ENCODE data around the gene BTNL8.

Gene BTNL8

DNA sequence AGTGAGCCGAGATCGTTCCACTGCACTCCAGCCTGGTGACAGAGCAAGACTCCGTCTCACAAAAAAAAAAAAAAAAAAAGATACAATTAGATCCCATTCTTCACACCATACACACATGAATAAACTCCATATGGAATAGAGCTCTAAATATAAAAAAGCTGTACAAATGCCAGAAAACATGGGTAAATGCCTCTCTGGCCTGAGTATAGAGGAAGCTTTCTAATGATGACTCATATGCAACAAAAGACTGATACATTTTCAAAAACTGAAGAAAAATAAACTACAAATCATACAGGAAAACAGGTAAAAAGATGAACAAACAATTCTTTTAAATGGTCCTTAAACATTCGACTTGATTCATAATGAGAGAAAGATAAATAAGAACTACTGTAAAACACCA is 46.5 kb upstream of the BTNL8 start:
- peaks cover 30% of the 10 kb centered on the region for H3K79me2 ChIP-seq (ENCODE audit: control insufficient read depth, low read length)
- peaks cover 17% of the 10 kb centered on the region; the same call in 1 of the 2 replicates for H3K9me3 ChIP-seq (ENCODE audit: control insufficient read depth, insufficient read depth, low read length)
- no peak for TF ChIP-seq CTCF (IDR thresholded peaks at IDR 0.05; ENCODE audit: low read depth, low read length, poor library complexity, severe bottlenecking)
- no peak for TF ChIP-seq EZH2phosphoT487 (IDR thresholded peaks at IDR 0.05; ENCODE audit: borderline replicate concordance, low read length)
- no peak overlapping the region for H3K4me3 ChIP-seq (ENCODE audit: low read length)
- no peaks in the 10 kb centered on the region for H3K4me1 ChIP-seq (ENCODE audit: control insufficient read depth, low read length)
- H3K36me3 ChIP-seq (ENCODE audit: control insufficient read depth, low read length), result peaks cover 80% of the 10 kb centered on the region
- no peaks in the 10 kb centered on the region for H3K9me2 ChIP-seq (replicated peaks; ENCODE audit: control insufficient read depth, low read length)
- peaks cover 3% of the 10 kb centered on the region; the same call in 1 of the 2 replicates for H3F3A ChIP-seq (ENCODE audit: control insufficient read depth, insufficient read depth)
- H3K27ac ChIP-seq (ENCODE audit: low read depth, low read length), result no peak overlapping the region
- no peaks in the 10 kb centered on the region for H3K27me3 ChIP-seq (ENCODE audit: control insufficient read depth, low read length)
- H4K20me1 ChIP-seq (ENCODE audit: control insufficient read depth, insufficient read depth, low read depth, low read length), result no peaks in the 10 kb centered on the region
- H3K4me2 ChIP-seq (ENCODE audit: low read length), result no peak overlapping the region

- Histone ChIP-seq H3K27me3 (ENCODE audit: control insufficient read depth, low read length) (no peaks in the 10 kb centered on the region), H3K4me2 (ENCODE audit: low read length) (no peak overlapping the region), H3K4me3 (ENCODE audit: low read length) (no peak overlapping the region), H4K20me1 (ENCODE audit: control insufficient read depth, insufficient read depth, low read depth, low read length) (no peaks in the 10 kb centered on the region), H3K9me3 (ENCODE audit: control insufficient read depth, insufficient read depth, low read length) (peaks cover 17% of the 10 kb centered on the region; the same call in 1 of the 2 replicates), H3K27ac (ENCODE audit: low read depth, low read length) (no peak overlapping the region), H3F3A (ENCODE audit: control insufficient read depth, insufficient read depth) (peaks cover 3% of the 10 kb centered on the region; the same call in 1 of the 2 replicates), H3K79me2 (ENCODE audit: control insufficient read depth, low read length) (peaks cover 35% of the 10 kb centered on the region), H3K36me3 (ENCODE audit: control insufficient read depth, low read length) (peaks cover 74% of the 10 kb centered on the region), H3K4me1 (ENCODE audit: control insufficient read depth, low read length) (no peaks in the 10 kb centered on the region), H3K9me2 (replicated peaks; ENCODE audit: control insufficient read depth, low read length) (no peaks in the 10 kb centered on the region)
- TF ChIP-seq CTCF (IDR thresholded peaks at IDR 0.05; ENCODE audit: low read depth, low read length, poor library complexity, severe bottlenecking), result no peak
- TF ChIP-seq EZH2phosphoT487 (IDR thresholded peaks at IDR 0.05; ENCODE audit: borderline replicate concordance, low read length), result no peak
Measured at GRCh38 chr5:180853121-180853847, 45.7 kb upstream of the BTNL8 start.

DNA sequence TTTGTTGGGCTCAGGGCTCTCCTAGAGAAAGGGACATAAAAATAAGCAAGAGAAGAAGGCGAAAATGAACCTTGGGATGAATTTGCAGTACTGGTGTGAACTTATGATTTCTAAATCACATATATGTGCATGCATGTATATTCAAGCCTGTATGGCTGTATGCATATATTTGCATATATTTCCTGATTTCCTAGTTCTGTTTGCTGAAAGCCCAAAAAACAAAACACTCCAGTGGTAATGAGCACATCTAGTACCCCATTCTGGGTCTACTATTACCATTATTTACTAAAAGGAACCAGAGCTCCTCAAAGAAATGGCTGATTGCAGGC is 45.1 kb upstream of the BTNL8 start:
- H3K79me2 ChIP-seq (ENCODE audit: control insufficient read depth, low read length), result peaks cover 40% of the 10 kb centered on the region
- no peak overlapping the region for H3K4me2 ChIP-seq (ENCODE audit: low read length)
- no peaks in the 10 kb centered on the region for H3K9me2 ChIP-seq (replicated peaks; ENCODE audit: control insufficient read depth, low read length)
- H3F3A ChIP-seq (ENCODE audit: control insufficient read depth, insufficient read depth), result peaks cover 3% of the 10 kb centered on the region; the same call in 1 of the 2 replicates
- no peaks in the 10 kb centered on the region for H4K20me1 ChIP-seq (ENCODE audit: control insufficient read depth, insufficient read depth, low read depth, low read length)
- no peak overlapping the region for H3K4me3 ChIP-seq (ENCODE audit: low read length)
- peaks cover 74% of the 10 kb centered on the region for H3K36me3 ChIP-seq (ENCODE audit: control insufficient read depth, low read length)
- TF ChIP-seq CTCF (IDR thresholded peaks at IDR 0.05; ENCODE audit: low read depth, low read length, poor library complexity, severe bottlenecking), result no peak
- no peak for TF ChIP-seq EZH2phosphoT487 (IDR thresholded peaks at IDR 0.05; ENCODE audit: borderline replicate concordance, low read length)
- H3K9me3 ChIP-seq (ENCODE audit: control insufficient read depth, insufficient read depth, low read length), result peaks cover 17% of the 10 kb centered on the region; the same call in 1 of the 2 replicates
- H3K27ac ChIP-seq (ENCODE audit: low read depth, low read length), result no peak overlapping the region
- H3K27me3 ChIP-seq (ENCODE audit: control insufficient read depth, low read length), result no peaks in the 10 kb centered on the region
- H3K4me1 ChIP-seq (ENCODE audit: control insufficient read depth, low read length), result peaks cover 2% of the 10 kb centered on the region
